Effector memory CD4-positive, alpha-beta T cell (primary cell): ENCODE data around the gene EXOC4.

Experiments used
- DNase-seq, 3 donors: peaks; one replicate each; pipeline ENCODE4 v3.0.0-alpha.2; 2020
- H3K27ac ChIP-seq: 2 replicates; pipeline ENCODE4 v1.7.0; 2013; ENCODE audit warnings: mild to moderate bottlenecking, low read length, moderate library complexity; ENCODE audit not compliant: insufficient read depth, poor library complexity, severe bottlenecking
- H3K27me3 ChIP-seq: replicated peaks from 2 replicates; pipeline ENCODE4 v1.7.0; 2013; ENCODE audit warnings: mild to moderate bottlenecking, low read length; ENCODE audit not compliant: insufficient read depth, control insufficient read depth, poor library complexity, severe bottlenecking
- H3K36me3 ChIP-seq: 2 replicates; pipeline ENCODE4 v1.7.0; 2013; ENCODE audit warnings: mild to moderate bottlenecking, low read length, moderate library complexity; ENCODE audit not compliant: control insufficient read depth, insufficient read depth
- H3K4me1 ChIP-seq: 2 replicates; pipeline ENCODE4 v1.7.0; 2013; ENCODE audit warnings: low read length, mild to moderate bottlenecking; ENCODE audit not compliant: control insufficient read depth, insufficient read depth, poor library complexity, severe bottlenecking
- H3K4me3 ChIP-seq: 2 replicates; pipeline ENCODE4 v1.7.0; 2013; ENCODE audit warnings: low read length, low read depth, mild to moderate bottlenecking; ENCODE audit not compliant: insufficient read depth, poor library complexity, severe bottlenecking
- H3K9me3 ChIP-seq: 2 replicates; pipeline ENCODE4 v1.7.0; 2013; ENCODE audit warnings: mild to moderate bottlenecking, low read length, moderate library complexity; ENCODE audit not compliant: control insufficient read depth

EXOC4 gene

GRCh38 chr7:133369130-133369529 lies 116.3 kb downstream of the EXOC4 start:
- Histone ChIP-seq H3K9me3 (no peaks in the 10 kb centered on the region), H3K4me1 (no peaks in the 10 kb centered on the region), H3K4me3 (no peak overlapping the region), H3K27ac (no peak overlapping the region), H3K27me3 (no peaks in the 10 kb centered on the region), H3K36me3 (no peaks in the 10 kb centered on the region)
- no peak for DNase-seq

GRCh38 chr7:133371616-133372015 lies 118.7 kb downstream of the EXOC4 start:
- H3K27me3 ChIP-seq = no peaks in the 10 kb centered on the region
- no peak overlapping the region for H3K27ac ChIP-seq
- no peaks in the 10 kb centered on the region for H3K9me3 ChIP-seq
- no peak for DNase-seq
- H3K36me3 ChIP-seq = peaks cover 12% of the 10 kb centered on the region
- no peaks in the 10 kb centered on the region for H3K4me1 ChIP-seq
- H3K4me3 ChIP-seq = no peak overlapping the region

GRCh38 chr7:133372337-133372736 lies 119.5 kb downstream of the EXOC4 start:
- Histone ChIP-seq H3K4me3 (no peak overlapping the region), H3K9me3 (no peaks in the 10 kb centered on the region), H3K4me1 (no peaks in the 10 kb centered on the region), H3K36me3 (peaks cover 12% of the 10 kb centered on the region), H3K27me3 (no peaks in the 10 kb centered on the region), H3K27ac (no peak overlapping the region)
- no peak for DNase-seq

- Histone ChIP-seq H3K9me3 (no peaks in the 10 kb centered on the region), H3K4me1 (no peaks in the 10 kb centered on the region), H3K4me3 (no peak overlapping the region), H3K27ac (no peak overlapping the region), H3K36me3 (peaks cover 12% of the 10 kb centered on the region), H3K27me3 (no peaks in the 10 kb centered on the region)
- no peak for DNase-seq
These were observed 123.6 kb downstream of the EXOC4 start for GRCh38 chr7:133376514-133376913.

GRCh38 chr7:133381965-133382364 lies 129.1 kb downstream of the EXOC4 start:
- Histone ChIP-seq H3K4me1 (no peaks in the 10 kb centered on the region), H3K36me3 (no peaks in the 10 kb centered on the region), H3K27ac (no peak overlapping the region), H3K9me3 (no peaks in the 10 kb centered on the region), H3K4me3 (no peak overlapping the region), H3K27me3 (no peaks in the 10 kb centered on the region)
- DNase-seq = no peak

GRCh38 chr7:133382775-133383559 lies 130.1 kb downstream of the EXOC4 start:
- Histone ChIP-seq H3K27ac (no peak overlapping the region), H3K4me1 (no peaks in the 10 kb centered on the region), H3K9me3 (no peaks in the 10 kb centered on the region), H3K36me3 (no peaks in the 10 kb centered on the region), H3K4me3 (no peak overlapping the region), H3K27me3 (no peaks in the 10 kb centered on the region)
- DNase-seq = no peak

GRCh38 chr7:133386205-133386604 lies 133.3 kb downstream of the EXOC4 start:
- no peak overlapping the region for H3K27ac ChIP-seq
- no peak for DNase-seq
- H3K9me3 ChIP-seq = no peaks in the 10 kb centered on the region

GRCh38 chr7:133389727-133390126 lies 136.8 kb downstream of the EXOC4 start:
- no peak overlapping the region for H3K4me3 ChIP-seq
- DNase-seq = no peak

More at GRCh38 chr7:133386205-133386604, 133.3 kb downstream of the EXOC4 start:
- Histone ChIP-seq H3K4me3 (no peak overlapping the region), H3K4me1 (no peaks in the 10 kb centered on the region), H3K36me3 (no peaks in the 10 kb centered on the region), H3K27me3 (no peaks in the 10 kb centered on the region)

GRCh38 chr7:133391206-133391605 lies 138.3 kb downstream of the EXOC4 start:
- Histone ChIP-seq H3K27ac (no peak overlapping the region), H3K9me3 (no peaks in the 10 kb centered on the region), H3K36me3 (no peaks in the 10 kb centered on the region), H3K4me1 (no peaks in the 10 kb centered on the region), H3K27me3 (no peaks in the 10 kb centered on the region), H3K4me3 (no peak overlapping the region)
- no peak for DNase-seq

More at GRCh38 chr7:133389727-133390126, 136.8 kb downstream of the EXOC4 start:
- no peaks in the 10 kb centered on the region for H3K36me3 ChIP-seq
- H3K9me3 ChIP-seq = no peaks in the 10 kb centered on the region
- no peak overlapping the region for H3K27ac ChIP-seq
- no peaks in the 10 kb centered on the region for H3K4me1 ChIP-seq
- no peaks in the 10 kb centered on the region for H3K27me3 ChIP-seq

GRCh38 chr7:133394369-133394768 lies 141.5 kb downstream of the EXOC4 start:
- Histone ChIP-seq H3K27ac (no peak overlapping the region), H3K4me1 (no peaks in the 10 kb centered on the region), H3K27me3 (no peaks in the 10 kb centered on the region), H3K9me3 (no peaks in the 10 kb centered on the region), H3K4me3 (no peak overlapping the region), H3K36me3 (no peaks in the 10 kb centered on the region)
- DNase-seq = no peak
